CD4-positive, alpha-beta T cell treated with Interleukin-15 for 1 hour (primary cell): Measurements from ENCODE around the gene MRPL44.

ENCODE experiments used
- DNase-seq: peaks from one replicate; pipeline ENCODE4 v3.0.0-alpha.2; 2020

The MRPL44 gene

GRCh38 chr2:224016963-224017362, 59.7 kb downstream of the MRPL44 start:
- no peak for DNase-seq
